Measurements from ENCODE around the gene WLS. TPM values are rescaled to one million over a fixed set of nuclear protein-coding genes. Genes with fewer than 3 reads are reported as not detected.

Gene WLS
- total RNA-seq, 2 donors from 2014 or later, result 92.2 to 92.8 TPM

DNA sequence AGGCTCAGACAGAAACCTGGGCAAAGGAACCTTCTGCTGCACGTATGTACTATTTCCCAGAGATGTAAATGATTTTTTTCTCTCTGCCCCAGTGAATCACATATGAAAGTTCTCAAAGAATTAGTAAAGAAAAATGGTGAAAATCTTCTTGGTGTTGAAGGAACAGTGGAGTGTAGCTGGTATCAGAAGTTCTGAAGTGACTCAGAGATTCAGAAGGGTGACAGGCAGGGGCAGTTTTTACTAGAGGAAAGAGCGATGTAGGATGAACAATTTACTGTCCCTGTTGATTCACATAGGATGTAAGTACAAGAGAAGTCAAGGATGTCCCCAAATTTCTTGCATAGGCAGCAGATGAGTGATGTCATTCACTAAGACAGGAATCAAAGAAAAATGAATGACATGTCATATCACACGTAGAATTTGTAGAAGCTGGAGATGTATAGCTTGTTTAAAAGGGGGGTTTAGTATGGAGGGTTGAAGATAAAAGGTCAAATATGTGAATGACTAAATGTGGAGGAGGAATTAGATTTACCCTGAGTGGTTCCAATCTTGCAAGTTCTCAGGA lies 26.4 kb downstream of the WLS start:
- intact Hi-C loops (cut with DNase I), result no loop called here
- no peak for DNase-seq
- ATAC-seq, result no peak

DNA sequence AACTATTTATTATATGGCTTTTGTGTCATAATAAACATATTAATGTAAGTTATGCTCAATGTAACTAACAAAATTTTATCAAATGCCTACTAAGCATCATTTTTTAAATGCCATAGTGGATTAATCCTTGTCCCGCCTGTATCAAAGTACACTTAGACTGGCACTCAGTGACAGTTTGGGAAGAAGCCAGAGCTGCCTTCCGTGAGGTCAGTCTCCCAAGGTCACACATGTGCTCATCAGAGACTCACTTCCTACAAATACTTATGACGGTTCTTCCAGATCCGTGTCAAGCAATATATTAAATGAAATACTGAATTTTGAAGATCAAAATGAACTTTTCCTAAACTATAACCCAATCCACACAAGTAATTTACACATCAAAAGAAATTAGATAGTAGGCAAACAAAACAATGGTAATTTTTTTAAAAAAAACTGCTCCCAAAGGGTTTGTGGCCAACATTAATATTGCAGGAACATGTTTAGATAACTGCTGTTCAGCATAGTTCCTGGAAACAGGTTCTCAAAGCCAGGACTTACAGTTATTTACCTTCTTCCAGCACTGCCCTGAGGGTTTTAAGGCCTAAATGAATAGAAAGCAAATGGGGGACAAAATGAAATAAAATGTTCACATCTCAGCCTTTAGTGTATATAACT lies 27.2 kb downstream of the WLS start:
- ATAC-seq, result peak in 1 of 2 donors; percentile 76
- intact Hi-C loops (cut with DNase I), result no loop called here

DNA sequence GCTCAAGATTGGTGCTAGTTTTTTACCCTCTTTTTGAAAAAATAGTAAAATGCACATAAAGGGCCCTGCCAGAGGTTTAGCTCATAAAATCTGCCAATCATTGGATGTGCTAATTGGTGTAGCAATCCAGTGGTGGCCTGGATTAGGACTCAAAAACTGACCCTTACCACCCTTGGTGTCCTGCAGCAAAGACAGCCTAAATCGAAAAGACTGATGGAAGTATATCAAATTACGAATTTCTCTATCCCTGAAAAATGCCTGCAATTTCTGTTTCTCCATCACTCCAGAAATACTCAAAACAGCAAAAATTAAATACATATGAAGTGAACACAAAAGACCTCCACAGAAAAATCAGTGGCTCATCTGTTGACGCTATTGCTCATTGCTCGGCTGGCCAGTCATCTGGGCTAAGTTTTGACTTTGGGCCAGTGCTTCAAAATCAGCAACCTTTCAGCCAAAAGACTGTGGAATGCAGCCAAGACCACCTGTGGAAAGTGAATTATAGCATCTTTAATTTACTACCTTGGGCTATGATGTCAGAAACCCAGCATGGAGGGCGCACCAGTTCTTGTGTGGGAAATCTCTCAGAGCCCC lies 30.0 kb downstream of the WLS start:
- intact Hi-C loops (cut with DNase I), result no loop called here
- ATAC-seq (peak in 1 of 2 donors; percentile 57), DNase-seq (no peak)

More for the DNA sequence above, 27.2 kb downstream of the WLS start:
- DNase-seq, result no peak

DNA sequence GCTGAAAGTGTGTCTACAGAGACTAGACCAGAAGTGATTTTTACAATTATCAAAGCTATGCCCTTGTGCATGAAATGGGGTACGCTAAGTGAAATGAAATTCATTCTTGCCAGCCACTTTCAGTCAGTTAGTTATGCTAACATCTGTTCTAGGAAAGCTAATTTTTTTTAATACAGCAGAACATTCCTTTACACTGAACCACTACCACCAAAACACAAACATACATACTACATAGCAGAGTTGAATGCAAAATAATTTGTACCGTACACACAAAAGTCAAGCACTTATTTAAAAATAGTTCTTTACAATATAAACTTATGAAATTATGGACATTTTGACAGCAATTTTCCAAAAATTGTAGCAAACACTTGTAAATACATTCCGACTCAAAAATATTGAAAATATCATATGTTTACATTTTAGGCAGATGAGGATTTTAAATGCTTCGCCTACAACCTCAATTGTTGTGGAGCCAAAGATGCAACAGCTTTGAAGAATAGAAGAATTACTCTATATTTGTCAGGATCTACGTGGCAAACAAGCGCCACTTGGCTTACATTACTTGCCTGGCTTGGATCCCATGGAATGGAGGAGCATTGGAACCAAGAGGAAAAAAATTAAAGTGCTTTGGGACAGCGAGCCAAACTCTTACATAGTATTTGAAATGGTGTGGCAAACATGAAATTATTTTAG lies 30.6 kb downstream of the WLS start:
- ATAC-seq, result peak in 1 of 2 donors; percentile 45
- no peak for DNase-seq
- intact Hi-C loops (cut with DNase I), result no loop called here

DNA sequence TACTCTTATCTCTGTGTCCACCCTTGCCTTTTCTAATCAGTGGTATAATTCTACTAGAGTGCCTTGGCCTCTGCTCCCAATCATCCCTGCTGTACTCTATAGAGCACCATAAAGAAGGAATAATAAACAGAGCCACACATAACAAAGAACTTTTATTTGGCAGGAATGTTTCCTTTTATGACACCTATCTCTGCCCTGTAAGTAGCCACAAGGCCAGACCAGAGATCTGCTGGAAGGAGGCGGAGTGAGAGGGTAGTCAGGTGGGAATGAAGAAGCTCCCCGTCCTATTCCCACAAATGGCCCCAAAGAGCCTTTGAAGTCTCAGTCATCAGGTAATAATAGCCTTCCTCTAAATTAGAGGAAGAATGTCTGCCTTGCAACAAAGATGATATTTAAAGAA lies 32.7 kb downstream of the WLS start:
- no peak for DNase-seq
- no peak for ATAC-seq
- intact Hi-C loops (cut with DNase I), result no loop called here

DNA sequence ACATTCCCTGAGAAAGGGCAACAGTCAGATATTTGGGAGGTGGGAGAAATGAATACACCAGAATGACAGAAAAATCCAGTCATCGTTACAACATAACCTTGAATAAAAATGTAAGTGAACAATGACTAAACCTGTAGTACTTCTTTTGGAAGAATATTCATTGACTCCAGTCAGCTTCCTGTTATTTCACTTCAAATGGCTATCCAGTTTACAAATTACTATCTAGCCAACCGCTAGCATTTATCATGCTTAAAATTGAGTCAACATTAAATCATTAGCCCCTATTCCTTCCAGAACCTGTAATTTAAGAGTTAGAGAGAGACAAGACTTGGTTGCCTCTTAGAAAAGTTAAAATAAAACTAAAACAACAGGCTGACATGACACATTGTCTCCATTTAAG lies 33.6 kb downstream of the WLS start:
- intact Hi-C loops (cut with DNase I), result no loop called here
- no peak for ATAC-seq

DNA sequence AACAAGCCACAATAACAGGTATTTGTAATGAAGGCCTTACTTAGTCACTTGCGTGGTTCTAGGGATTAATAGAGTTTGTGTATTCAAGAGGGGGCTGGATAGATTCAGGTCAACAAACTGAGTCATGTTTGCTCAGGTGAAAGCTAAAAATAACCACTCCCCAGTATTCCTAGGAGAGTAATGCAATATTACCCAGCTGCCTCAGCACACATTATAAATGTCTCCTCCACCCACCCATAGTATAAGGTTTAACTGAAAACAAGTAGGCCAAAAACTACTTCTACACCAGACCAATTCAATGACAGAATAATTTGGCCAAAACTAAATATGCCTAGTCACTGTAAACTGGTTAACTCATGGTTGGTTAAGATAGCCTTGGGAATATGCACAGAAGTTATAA lies 34.4 kb downstream of the WLS start:
- DNase-seq (no peak), ATAC-seq (peak in 1 of 2 donors; percentile 38)

More for the DNA sequence above, 33.6 kb downstream of the WLS start:
- DNase-seq, result no peak

DNA sequence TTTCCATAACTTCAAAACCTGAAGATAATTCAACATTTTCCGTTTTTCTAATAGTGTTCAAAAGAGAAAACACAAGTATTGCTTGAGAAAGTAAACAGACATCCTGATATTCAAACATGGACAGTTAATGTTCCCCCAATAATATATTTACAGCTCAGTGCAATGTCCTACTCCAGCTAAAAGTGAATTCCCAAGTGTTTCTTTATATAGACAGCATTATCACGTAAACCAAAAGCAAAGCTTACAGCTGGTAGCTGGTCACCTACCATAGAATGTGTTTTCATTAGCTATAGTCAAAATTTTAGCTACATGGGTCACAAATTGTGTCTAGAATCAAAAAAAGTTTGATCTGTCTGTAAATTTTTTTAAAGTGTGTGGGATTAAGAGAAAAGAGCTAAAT lies 34.9 kb downstream of the WLS start:
- DNase-seq, result no peak
- intact Hi-C loops (cut with DNase I), result no loop called here
- no peak for ATAC-seq

More for the DNA sequence above, 34.4 kb downstream of the WLS start:
- intact Hi-C loops (cut with DNase I), result no loop called here

DNA sequence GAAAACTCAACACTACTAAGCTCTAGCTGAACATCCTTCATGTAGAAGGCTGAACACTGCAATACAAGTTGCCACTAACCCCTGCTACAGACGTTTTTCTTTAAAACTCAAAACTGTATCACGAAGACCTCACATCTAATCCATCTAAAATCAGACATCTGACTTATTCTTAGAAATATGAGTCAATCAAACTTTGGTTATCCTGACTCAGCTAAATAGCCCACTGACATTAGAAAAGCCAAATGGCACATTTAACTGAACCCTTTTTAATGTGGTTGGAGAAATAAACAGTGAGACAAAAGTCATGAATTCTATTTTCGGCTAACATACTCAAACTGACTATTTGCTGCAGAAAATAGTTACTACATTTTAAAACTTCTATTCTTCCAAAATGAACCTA lies 35.6 kb downstream of the WLS start:
- DNase-seq, result no peak
- intact Hi-C loops (cut with DNase I), result no loop called here
- ATAC-seq, result no peak

DNA sequence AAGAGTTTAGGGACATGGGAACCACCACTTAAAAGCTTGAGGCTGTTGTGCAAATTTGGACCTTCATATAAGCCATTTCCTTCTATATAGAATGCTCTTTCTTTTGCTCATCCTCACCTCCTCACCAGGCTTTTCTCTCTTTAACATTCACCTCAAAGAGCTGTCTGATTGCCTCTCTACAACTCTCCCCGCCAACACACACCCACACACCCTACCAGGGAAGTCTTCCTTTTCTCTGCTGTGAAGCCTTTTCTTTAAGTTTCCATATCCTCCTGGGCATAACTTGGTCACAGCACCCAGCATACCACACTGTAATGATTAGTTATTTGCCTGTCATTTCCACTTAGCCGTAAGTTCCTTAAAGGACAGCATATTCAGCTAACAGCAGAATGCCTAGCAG lies 40.6 kb downstream of the WLS start:
- intact Hi-C loops (cut with DNase I), result no loop called here
- ATAC-seq (no peak), DNase-seq (no peak)

DNA sequence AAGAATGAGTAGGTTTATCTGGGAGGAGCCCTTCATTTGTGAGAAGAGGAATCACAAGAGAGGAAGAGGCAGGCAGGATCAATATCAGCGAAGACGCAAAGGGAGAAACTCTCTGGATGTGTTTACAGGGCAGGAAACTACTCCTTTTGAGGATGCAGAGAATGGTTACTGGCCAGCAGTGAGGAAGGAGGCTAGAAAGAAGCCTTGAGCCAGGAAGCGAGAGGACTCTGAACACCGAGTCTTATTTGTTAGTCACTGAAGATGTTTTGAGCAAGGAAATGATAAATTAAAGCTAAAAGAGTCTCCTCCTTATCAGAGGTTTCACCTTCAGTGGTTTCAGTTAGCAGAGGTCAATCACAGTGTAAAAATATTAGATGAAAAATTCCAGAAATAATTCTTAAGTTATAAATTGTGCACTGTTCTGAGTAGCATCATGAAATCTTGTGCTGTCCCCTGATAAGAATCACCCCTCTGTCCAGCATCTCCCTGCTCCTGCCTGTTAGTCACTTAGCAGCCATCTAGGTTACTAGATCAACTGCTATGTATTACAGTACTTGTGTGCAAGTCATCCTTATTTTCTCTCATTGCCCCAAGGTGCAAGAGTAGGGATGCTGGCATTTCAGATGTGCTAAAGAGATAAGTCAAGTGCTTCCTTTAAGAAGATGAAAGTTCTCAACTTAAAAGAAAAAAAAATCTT lies 43.5 kb downstream of the WLS start:
- intact Hi-C loops (cut with DNase I), result no loop called here
- ATAC-seq, result no peak
- no peak for DNase-seq

DNA sequence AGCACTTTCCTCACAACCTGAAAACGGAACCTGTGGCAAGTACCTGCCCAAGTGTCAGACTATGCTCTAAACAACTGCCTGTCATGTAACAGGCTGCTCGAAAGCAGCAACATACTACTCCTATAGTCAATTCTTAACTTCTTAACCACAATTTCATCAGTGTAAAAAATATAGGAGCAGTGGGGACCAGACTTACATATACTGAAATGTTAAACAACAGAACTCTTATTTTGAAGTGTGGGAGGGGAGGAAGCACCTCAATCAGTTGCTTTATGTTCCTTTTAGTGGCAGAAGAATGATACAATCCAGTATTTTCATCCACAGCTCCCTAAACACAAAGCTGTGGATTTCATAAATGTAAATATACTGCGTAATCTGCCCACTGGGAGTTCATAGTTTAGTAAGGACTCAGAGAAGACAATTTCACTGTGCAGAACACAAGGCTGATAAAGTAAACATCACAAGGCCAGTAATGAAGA lies 44.2 kb downstream of the WLS start:
- no peak for ATAC-seq
- DNase-seq, result no peak
- intact Hi-C loops (cut with DNase I), result no loop called here

DNA sequence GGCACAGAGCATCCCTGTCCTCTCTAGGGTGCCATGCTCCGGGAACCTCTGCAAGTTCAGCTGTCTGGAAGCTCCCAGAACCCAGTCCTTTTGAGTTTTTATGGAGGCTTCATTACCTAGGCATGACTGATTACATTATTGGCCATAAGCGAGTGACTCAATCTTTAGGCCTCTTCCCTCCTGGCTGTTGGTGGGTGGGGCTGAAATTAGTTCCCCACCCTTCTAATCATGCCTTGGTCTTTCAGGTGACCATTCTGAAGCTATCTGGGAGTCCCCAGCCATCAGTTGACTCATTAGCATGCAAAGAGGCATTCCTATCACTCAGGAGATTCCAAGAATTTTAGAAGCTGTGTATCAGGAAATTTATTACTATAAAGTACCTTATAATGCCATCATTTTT lies 46.6 kb downstream of the WLS start:
- intact Hi-C loops (cut with DNase I), result no loop called here

DNA sequence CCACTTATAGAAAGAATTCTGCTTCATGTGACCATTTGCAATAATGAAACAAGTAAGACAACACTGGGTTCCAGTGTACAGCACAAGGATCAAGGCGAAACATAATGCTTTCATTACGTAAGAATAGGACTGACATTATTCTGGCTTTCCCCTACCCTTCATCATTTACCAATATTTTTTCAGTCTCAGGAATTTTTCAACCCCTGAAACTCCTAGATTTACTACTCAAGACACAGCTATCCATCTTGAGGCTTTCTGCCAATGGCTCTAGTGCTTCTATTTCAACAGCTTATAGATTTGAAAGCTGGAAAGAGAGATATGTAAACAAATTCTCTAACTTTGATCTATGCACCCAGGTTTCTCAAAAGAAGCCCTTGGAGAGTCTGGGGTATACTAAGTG lies 48.4 kb downstream of the WLS start:
- ATAC-seq (no peak), DNase-seq (no peak)
- intact Hi-C loops (cut with DNase I), result no loop called here

More for the DNA sequence above, 46.6 kb downstream of the WLS start:
- ATAC-seq, result no peak
- DNase-seq, result no peak

DNA sequence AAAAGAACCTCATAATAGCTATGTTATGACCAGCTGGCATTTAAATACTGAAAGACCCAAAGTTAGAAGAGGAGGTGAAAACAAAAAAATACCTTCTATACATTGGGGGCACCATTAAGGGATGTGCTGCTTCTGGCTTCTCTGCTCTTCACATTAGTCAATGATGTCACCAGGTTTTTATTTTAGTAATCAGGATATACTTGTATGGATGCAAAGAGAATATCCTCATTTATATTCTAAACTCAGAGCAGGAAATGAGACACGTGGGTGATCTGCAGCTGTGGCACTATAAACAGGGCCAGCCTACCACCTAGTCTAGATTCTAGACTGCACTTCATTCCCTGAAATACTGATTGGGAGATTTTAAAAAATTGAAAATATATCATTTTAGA lies 51.2 kb downstream of the WLS start:
- ATAC-seq (no peak), DNase-seq (no peak)
- intact Hi-C loops (cut with DNase I), result no loop called here

DNA sequence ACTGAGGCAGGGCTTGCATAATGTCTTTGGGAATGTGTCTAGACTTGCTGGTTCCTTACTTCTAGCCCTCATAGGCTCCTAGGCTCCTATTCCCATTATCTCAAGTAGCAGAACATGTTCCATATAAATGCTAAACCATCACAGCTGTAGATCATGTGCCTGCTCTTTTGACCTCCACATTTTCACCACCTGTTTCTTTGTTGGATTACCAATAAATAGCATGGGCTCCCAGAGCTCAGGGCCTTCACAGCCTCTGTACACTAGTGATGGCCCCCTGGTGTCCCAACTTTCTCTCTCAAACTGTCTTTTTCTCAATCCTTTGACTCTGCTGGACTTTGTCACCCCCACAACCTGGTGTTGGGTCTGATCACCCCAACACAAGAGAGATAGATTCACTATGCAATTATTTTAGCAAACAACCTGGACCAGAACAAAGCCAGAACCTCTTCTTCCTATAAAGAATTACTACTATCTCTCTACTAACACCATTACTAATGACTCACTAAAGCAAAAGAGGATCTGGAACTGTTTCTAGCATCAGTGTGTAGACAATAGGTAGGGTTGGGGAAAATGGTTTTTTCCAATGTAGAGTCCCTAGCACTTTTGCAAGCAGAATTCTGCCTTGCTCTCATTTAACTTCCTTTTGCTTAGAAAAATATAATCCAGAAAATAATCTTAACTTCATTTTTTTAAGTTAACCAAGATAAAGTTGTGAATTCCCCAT lies 51.7 kb downstream of the WLS start:
- no peak for ATAC-seq
- DNase-seq, result no peak
- intact Hi-C loops (cut with DNase I), result no loop called here

DNA sequence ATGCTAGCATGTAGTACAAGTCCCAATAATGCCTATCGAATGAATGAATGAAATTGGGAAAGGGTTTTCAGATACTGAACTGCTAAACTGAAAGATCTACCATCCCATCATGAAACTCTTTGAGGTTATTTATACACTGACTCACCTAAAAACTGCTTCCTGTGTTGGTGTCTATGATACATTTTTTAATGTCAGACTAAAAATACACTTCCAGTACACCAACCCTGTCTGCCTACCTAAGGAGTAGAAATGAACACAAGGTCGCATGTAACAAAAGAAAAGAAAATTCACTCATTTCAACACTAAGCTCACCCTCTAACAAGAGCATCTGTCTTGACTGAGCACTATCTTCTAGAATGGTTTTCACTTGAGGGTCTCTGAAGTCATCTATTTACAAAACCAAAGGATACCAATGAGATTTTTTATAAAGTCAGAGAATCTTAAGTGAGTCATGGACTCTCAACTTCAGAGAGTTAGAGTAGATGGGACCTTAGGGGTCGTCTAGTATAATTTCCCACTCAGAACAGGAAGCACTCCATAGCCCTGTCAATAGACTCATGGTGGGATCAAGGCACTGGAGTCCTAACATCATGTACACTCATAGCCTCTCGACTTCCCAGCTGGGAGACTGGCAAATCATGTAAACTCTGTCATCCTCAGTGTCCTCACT lies 53.4 kb downstream of the WLS start:
- intact Hi-C loops (cut with DNase I), result no loop called here

DNA sequence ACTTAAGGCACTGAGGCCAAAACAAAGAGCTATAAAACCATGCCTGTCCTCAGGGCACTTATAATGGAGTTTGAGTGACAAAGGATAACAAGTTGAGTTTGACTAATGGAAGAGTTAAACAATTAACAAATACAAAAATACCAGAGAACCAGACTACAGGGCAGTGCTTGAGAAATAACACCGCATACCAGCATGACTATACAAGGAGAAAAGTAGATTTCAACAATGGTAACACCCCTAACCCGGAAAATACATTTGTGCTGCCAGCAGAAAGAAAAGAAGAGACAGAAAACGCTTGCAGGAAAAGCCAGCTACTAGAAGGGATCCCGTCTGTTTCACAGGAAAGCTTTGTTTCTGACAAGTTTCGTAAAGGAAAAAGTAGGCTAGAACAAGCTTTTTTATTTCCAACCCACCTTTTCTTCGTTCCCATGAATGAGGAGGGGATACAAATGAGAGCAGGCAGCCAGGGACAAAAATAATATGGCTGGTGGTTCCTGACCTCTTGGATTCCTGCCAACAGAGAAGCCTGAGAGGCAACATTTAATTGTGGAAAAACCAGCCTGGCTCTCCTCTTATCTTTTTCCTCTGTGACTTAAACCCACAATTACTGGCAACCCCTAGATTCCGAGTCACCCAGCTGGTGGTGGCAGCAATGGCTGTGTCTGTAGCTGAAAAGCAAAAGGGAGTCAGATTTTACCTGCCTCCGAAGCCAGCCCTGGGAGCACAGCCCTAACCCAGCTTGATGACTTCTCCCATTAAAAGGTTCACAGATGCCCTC lies 56.5 kb downstream of the WLS start:
- intact Hi-C loops (cut with DNase I), result no loop called here
- ATAC-seq (no peak), DNase-seq (peak; percentile 25)

More for the DNA sequence above, 53.4 kb downstream of the WLS start:
- DNase-seq (no peak), ATAC-seq (no peak)
